Activated CD4-positive, alpha-beta T cell treated with anti-CD3 and anti-CD28 coated beads, Interleukin-2, Interleukin-6, amounts not matched to agents 100 ng/mL and 50 ng/mL, durations not matched to agents 16 hours and 8 hours (primary cell): Measurements from ENCODE around the gene BAIAP3.

ENCODE experiments used
- DNase-seq: peaks from one replicate; pipeline ENCODE4 v3.0.0-alpha.2; 2020

BAIAP3 gene

DNA sequence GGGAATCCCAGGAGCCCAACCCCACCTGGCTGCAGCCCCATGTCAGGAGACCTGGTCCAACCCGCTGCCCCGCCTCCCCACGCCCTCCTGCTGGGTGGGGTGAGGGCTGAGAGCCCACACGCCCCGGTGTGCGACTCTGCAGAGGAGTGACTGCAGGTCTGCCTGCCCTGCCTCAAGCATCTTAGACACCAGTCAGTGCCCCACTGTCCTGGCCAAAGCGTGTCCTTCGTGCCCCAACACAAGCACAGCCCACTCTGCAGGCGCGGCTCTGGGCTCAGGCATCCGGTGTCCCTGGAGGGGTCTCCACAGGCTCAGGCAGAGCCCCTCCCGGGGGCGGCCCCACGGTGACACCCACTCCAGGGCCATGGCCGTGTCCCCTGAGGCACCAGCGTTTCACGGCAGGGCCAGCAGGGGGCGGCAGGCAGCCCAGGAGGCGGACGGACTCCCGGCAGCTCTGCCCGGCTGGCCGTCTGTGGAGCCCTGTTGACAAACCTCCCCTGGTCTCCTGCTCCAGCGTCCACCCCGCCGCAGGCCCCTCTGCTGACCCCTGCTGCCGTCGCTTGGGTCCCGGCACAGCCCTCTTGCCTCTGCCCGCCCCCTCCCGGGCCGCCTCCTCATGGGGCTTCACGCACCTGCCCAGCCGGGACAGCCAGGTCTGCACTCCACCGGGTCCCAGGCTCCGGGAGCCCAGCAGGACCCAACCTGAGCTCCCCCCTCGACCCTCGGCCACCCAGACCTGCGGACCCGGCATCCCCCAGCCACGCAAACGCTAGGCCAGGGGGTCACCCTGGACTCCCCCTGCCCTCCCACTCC, 32.6 kb upstream of the BAIAP3 start:
- peak; percentile 84 for DNase-seq

DNA sequence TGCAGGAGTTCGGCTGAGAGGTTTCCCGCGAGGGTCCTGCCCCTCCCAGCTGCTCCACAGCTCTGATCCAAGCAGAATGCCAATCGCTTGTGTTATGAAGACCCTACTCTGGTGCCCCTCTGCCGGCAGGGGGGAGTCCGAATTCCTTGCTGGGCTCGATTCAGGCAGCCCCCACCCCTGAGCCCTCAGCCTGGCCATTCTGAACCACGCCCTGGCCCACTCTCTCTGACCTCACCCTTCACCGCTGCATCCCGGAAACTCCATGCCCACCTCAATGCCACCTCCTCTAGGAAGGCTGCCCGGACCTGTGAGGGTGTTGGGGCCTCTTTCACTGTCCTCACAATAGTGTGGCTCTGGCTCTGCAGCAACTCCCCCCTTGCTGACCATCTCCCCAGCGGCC, 31.9 kb upstream of the BAIAP3 start:
- no peak for DNase-seq

DNA sequence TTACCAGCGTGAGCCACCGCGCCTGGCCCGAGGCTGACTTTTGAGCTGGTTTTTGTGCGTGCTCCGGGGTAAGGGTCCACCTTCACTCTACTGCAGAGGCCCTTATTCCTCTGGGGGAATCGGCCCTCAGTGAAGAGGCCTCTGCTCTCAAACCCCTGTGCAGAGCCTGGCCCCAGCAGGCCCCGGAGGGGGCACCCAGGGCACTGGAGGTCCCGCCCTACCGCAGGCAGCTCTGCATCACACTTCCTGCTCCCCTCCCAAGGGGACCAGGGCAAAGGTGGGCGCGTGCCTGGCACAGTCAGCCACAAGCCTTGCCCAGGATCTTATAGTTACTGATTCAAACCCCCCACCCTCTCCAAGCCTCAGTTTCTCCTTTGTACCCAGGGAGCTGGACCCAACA, 27.6 kb upstream of the BAIAP3 start:
- DNase-seq = no peak

DNA sequence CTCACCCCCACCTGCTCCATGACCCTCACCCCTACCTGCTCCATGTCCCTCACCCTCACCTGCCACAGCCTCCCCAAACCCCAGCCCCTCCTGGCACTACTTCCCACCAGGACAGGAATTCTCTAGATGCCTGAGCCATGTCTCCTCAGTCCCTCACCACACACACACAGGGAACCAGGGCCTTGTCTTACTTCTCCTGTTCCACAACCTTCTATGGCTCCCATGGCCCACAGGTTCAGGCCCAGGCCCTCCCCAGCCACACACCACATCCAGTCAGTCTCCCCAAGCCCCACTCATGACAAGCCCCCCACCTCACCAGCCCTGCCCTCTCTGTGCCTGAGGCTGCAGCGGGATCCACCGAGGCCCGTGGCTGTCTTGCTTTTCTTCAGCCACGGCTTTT, 27.1 kb upstream of the BAIAP3 start:
- no peak for DNase-seq

DNA sequence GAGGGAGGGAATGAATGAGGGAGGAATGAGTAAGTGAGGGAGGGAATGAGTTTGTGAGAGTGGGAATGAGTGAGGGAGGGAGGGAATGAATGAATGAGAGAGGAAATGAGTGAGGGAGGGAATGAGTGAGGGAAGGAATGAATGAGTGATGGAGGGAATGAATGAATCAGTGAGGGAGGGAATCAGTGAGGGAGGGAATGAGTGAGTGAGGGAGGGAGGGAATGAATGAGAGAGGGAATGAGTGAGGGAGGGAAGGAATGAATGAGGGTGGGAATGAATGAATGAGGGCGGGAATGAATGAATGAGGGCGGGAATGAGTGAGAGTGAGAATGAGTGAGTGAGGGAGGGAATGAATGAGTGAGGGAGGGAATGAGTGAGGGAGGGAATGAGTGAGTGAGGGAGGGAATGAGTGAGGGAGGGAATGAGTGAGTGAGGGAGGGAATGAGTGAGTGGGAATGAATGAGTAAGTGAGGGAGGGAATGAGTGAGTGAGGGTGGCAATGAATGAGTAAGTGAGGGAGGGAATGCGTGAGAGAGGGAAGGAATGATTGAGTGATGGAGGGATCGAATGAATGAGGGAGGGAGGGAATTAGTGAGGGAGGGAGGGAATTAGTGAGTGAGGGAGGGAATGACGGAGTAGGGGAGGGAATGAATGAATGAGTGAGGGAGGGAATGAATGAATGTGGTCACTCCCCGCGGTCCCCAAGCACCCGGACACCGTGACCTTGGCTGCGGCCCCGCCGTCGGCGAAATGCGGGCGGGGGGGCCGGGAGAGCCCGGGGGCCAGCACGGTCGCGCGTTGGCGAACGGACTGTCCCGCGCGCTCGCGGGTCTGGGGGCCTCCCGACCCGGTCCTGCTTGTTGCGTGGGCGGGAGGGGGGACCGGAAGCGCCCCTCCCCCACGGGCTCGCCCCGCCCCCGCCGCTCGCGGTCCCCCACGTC, 25.1 kb upstream of the BAIAP3 start:
- DNase-seq = peak; percentile 55

DNA sequence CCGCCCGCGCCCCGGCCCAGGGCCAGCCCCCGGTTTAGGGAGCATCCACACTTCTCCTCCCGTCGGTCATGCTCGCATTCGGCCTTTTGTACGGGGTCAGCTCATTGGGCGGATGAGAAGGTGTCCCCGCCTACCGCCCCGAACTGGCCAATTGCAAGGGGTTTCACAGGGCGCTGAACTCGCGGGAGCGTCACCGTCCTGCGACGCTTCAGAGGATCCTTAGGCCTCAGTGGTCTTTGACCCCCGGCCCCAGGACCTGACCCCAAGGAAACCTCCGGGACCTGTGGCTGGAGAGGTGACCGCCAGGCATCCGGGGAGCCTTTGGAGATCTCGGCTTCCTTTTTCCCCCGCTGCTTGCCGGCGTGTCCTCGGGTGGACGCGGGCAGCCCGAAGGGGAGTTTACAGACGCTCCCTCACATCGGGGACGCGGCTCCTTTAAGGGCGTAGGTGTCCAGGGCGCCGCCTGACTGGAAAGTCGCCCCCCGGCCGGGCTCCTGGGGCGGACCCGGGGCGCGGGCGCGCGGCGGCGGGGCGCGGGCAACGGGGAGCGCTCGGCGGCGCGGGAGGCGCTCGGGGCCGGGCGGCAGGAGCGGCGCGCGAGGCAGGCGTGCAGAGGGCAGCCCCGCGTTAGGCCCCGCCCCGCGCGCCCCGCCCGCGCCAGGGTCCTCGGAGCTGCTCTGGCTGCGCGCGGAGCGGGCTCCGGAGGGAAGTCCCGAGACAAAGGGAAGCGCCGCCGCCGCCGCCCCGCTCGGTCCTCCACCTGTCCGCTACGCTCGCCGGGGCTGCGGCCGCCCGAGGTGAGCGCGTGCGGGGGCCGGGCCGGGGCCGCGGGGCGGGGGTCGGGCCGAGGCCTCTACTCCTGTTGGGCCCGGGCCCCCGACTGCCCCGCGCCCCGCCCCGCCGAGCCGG, 24.2 kb upstream of the BAIAP3 start, which contains the start of gene UBE2I:
Gene UBE2I (plus strand): TSS at position 660 of the 909 bp plus-strand sequence. CDS start 4,395 bp downstream, outside the sequence.
- DNase-seq = peak; percentile 98

DNA sequence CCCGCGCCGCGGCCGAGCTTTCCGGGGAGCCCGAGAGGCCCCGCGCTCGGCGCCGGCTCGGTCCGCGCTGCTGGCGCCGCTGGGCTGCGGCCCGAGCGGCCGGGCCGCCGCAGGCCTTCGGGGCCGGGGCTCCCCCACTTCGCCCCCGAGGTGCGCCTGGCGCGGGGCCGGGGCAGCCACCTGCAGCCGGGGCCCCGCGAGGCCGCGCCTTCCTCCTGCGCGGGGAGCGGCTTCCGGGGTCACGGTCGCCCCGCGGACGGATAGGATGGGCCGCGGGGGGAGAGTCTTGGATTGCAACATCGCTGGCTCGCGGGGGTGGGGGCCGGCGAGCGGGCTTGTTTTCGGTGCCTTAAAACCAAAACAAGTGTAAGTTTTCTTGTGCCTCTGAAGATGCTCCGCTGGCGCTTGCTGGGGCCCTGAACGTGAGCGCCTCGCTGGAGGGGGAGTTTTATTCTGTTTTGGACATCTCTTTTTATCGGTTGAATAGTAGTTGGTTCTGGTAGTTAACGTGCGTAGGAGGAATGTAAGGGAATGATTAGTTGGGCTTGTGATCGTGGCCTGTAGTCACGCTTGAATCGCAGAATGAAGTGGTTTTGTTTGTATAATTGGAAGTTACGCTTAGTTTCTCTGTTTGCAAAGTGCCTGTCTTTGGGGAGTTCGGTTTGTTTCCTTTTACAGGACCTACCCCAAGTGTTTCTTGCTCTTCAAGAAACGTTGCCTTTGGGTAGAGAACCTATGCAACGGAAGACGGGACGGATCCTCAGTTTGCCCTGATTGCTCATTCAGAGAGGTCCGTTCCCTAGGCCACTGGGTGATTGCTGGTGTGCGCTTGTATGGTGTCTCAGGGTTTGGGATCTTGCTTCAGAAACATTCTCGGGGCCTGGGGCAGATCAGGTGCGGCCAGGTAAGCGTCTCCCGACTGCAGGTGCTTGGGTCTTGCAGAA, 23.3 kb upstream of the BAIAP3 start:
- DNase-seq = peak; percentile 56

DNA sequence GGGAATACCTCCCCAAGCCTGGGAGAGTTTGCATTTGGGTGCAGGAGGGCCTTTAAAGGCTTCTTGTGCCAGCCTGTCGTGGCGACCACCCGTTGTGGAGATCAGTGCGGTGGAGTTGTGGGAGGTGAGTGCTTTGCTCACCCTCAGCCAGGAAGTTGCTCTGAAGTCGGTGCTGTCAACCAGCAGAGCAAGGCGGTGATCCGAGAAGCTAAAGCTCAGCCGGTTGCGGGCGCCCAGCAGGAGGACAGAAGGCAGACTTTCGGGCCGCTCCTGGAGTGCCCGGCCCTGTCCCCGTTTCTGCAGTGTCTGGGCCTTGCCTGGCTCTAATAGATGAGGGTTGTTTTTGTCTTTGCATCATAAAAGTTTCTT, 22.6 kb upstream of the BAIAP3 start:
- peak; percentile 44 for DNase-seq

DNA sequence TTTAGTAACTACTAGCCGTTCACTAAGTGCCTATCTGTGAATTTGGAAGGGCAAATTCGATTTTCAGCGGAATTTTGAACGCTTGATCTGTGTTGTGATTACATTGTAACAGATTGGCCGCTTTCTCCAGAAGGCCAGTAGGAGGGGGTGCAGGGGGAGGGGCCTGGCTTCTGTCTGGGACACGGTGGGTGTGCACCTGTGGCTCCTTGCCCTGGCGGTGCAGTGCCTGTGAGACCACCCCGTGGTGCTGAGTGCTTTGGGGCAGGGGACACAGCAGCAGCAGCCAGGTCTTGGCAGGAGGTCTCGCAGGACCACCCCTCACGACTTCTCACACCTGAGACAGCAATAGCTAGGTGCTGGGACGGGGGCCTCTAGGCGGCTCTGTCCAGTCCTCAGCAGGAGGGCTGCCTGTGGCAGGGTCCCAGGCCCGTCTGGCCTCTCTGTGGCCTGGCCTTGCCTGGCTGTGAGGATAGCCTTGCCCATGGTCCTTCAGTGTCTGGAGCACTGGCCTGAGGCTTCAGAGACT, 22.2 kb upstream of the BAIAP3 start:
- DNase-seq = no peak

DNA sequence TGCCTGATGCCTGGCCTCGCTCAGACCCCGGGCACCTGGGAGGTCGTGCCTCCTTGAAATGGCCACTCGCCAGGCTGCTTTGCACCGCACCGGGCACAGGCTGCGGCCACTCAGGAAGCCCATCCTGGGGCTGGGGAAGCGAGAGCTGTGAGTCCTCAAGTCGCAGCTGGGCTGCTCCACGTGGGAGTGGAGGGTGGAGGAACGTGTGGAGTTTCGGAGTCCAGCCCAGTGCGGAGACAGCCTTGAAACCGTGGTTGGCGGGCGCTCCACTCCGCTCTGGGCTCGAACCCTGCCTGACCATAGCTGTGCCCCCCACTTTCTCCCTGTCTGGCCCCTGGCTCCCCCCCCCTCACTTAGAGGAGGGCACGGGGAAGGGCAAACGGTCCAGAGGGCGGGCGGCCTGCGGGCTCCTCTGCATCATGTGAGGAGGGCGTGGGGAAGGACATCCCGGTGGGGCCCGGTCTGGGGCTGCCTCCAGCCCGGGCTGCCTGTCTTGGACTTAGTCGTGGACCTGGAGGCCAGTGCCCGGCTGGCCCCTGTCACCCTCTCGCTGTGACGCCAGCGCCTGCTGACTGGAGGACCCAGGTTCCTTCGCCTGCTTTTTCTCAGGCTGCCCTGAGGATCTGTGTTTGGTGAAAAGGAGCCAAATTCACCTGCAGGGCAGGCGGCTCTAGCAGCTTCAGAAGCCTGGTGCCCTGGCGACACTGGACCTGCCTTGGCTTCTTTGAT, 21.5 kb upstream of the BAIAP3 start:
- no peak for DNase-seq

DNA sequence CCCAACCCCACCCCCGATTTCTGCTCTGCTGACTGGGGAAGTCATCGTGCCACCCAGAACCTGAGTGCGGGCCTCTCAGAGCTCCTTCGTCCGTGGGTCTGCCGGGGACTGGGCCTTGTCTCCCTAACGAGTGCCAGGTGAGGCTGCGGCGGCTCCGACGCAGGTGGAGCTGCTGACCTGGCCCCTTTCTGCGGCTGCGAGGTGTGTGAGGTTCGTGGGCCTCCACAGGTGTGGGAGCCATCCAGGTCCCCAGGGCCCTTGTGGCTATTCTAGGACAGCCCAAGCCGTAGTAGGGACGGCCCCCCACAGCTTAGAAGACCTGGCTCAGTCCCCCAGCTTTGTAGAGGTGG, 21.0 kb upstream of the BAIAP3 start:
- DNase-seq = no peak

DNA sequence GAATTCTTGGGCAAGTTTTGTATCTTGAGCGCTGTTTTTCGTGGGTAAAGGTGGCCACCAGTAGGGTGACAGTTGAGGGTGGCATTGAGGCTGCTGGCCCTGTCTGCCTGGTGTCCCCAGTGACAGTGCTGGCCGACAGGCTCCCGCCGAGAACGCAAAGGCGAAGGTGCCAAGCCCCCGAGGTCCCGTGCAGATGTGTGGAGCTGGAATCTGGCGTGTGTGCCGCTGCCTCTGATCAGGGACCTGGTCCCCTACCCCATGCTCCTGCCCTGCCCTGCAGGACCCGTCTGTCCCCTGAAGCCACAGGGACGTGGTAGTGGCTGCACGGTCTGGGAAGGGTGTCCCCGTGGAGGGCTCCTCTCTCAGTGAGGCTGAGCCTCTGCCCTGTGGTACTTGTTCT, 20.5 kb upstream of the BAIAP3 start:
- DNase-seq = no peak

DNA sequence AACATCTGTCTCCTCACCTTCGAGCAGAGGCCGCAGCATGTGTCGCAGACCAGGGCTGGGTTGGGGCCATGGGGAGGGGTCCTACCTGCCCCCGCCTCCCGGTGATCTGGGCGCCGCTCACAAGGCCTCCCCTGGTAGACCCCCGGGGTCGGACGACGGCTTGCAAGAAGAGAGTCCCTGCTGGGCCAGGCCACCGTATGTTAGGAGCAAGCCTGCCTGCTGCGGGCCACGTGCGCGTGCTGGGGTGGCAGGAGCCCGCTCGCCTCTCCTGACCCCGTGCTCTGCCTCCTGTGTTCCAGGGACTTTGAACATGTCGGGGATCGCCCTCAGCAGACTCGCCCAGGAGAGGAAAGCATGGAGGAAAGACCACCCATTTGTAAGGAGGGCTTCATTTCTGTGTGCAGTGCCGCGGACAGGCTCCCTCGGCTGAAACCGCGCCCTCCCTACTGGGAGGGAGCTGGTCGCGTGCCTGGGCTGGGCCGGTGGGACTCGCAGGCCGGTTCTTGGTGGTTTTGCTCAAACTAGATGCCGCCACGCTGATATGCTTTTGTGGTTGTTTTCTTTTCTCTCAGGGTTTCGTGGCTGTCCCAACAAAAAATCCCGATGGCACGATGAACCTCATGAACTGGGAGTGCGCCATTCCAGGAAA, 19.6 kb upstream of the BAIAP3 start:
- DNase-seq = no peak

DNA sequence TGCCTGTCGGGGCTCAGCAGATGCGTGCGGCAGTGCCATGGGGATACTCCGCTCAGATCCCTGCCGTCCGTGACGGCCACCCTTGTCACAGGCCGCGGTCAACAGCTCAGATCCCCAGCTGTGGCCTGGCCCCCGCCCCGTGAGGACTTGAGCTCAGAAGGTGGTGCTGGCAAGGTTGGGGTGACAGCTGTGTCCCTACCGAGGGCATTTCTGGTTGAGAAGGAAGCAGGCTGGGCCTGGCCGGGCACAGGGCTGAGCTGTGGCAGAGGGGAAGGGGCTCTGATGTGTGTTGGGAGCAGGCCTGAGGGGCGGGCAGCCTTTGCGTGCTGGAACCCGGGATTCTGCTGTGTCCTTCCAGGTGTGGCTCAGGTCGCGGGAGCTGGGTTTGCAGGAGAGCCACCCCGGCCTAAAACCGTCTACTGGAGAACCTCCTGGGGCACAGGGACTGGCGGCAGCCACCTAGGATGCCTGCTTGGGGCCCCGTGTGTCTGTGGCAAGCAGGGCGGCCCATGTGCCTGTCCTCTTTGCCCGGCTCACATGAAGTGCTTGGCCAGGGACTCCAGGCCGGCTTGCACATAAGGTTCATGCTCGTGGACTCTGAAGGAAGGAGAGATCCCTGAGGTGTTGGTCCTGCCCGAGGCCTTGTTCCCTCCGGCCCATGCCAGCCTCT, 18.9 kb upstream of the BAIAP3 start:
- DNase-seq = no peak

DNA sequence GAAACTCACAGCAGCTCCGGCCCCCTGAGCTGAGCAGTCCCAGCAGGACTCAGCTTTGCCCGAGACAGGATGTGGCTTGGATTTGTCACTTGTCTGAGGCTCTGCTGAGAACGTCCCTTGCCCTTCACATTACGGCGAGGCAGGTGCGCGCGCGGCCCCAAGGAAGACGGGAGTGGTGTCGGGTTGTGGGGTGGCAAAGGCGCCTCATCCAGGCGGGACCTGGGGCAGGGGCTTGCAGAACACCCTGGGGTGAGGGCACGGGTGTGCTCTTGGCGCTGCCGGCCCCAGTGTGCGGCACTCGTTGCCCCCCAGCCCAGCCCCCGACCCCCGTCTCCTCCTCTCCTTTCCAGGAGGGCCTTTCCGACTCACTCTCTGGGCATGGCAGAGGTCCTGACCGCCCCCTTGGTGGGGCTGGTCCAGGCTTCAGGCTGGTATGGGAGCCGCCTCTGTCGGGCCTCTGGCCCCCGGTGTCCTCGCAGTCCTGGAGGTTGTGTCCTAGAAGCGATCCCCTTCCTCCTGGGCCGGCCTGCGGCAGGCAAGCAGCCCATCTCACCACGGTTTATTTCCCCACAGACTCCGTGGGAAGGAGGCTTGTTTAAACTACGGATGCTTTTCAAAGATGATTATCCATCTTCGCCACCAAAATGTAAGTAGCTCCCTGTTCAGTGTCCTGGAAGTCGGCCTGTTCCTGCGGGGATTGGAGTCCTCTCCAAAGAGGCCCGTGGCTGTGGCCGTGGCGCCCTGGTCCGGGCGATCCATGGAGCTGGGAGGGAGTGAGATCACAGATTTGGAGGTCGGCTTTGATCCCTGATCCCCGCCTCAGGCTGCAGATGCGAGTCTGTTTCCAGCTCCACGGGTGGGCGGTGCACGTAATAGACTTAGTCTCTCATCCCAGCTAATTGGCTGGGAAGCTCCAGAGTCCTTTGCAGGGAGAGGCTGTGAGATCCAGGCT, 18.1 kb upstream of the BAIAP3 start:
- no peak for DNase-seq

DNA sequence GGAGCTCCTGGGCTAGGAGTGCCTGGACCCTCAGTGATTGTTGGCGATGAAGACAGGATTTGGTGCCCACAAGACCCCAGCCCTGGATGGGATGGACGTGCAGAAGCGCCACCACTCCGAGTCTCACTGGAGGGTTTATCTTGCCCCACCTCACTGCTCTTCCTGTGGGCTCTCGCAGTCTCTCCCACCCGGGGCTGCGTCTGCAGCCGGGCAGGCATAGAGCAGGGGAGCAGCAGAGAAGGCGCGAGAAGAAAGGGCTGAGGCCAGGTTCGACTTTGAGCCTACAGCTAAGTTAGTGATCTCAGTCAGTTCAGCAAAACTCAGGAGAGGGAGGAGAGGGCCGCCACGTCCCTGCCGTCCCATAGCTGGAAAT, 17.4 kb upstream of the BAIAP3 start:
- DNase-seq = no peak

DNA sequence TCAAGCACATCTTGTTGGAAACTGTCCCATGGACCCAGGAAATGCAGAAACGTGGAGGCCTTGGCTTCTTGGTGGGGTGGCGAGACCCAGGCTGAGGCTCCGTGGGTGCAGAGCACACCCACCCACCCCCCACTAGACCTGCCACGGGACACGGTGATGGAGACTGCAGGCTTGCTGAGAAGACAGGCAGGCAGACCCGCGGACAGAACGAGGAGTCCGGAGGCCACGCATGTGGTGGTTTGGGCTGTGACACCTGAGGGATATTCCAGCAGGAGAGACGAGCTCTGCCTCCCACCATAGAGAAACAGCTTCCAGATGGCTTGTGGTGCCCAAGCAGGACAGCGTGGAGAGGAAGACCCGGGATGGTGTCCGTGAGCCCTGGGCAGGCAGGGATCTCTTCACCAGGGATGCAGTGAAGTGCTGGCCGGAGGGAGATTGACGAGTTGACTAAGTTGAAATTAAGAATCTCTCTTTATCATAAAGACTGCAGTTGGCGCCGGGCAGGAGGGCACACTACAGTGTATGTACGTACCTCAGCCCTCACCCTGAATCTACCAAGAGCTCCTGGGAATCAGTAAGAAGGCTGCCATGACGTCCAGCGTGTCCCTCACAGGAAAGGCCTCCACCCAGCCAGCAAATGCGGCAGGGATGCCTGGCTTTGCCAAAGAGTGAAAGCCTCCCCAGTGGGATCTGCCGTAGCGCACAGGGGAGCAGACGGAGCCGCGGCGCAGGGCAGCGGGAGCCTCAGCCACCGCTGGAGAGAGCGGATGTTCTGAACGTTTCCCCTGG, 15.8 kb upstream of the BAIAP3 start:
- no peak for DNase-seq

DNA sequence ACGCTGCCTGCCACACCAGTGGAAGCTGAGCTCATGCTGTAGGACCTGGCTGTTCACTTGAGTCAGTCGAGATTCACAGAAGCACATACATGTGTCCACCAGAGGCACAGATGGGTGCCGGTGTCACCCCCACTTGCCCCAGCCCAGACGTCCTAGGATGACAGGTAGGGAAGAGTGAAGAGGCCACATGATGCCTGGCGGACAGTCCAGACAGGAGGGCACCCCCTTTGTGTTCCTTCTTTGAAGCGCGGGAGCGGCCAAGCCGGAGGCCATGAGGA, 15.2 kb upstream of the BAIAP3 start:
- DNase-seq = no peak
